HG03097 (cell line): Measurements from ENCODE around the gene PELI2.
"Not testable (repeated sequence)": the region's sequence is repeated elsewhere in the genome, so short reads cannot be mapped to it uniquely, and the experiment has no call there.

ENCODE experiments used
- ATAC-seq: cut with Tn5 transposase; IDR thresholded peaks from one replicate; pipeline ENCODE4 v1.9.1; 2021; ENCODE audit not compliant: unreplicated experiment, low FRiP score

PELI2 gene

GRCh38 chr14:56138928-56139327, 20.7 kb downstream of the PELI2 start:
- no peak for ATAC-seq

GRCh38 chr14:56142314-56142713, 24.1 kb downstream of the PELI2 start:
- no peak for ATAC-seq

- ATAC-seq = no peak
Observed at GRCh38 chr14:56143025-56143424, 24.8 kb downstream of the PELI2 start.

- ATAC-seq = no peak
Observed at GRCh38 chr14:56144176-56144575, 26.0 kb downstream of the PELI2 start.

- no peak for ATAC-seq
Observed at GRCh38 chr14:56145181-56145769, 27.1 kb downstream of the PELI2 start.

GRCh38 chr14:56145965-56146364, 27.8 kb downstream of the PELI2 start:
- ATAC-seq = no peak

- ATAC-seq = no peak
Observed at GRCh38 chr14:56147449-56147848, 29.2 kb downstream of the PELI2 start.

- no peak for ATAC-seq
Observed at GRCh38 chr14:56147986-56148901, 30.0 kb downstream of the PELI2 start.

GRCh38 chr14:56149151-56149550, 30.9 kb downstream of the PELI2 start:
- ATAC-seq = no peak

- no peak for ATAC-seq
Observed at GRCh38 chr14:56149995-56150394, 31.8 kb downstream of the PELI2 start.

GRCh38 chr14:56150645-56151345, 32.6 kb downstream of the PELI2 start:
- no peak for ATAC-seq

- ATAC-seq = no peak
Observed at GRCh38 chr14:56152221-56152620, 34.0 kb downstream of the PELI2 start.

- ATAC-seq = no peak
Observed at GRCh38 chr14:56153267-56153666, 35.1 kb downstream of the PELI2 start.

GRCh38 chr14:56154321-56154720, 36.1 kb downstream of the PELI2 start:
- no peak for ATAC-seq

GRCh38 chr14:56156096-56156495, 37.9 kb downstream of the PELI2 start:
- ATAC-seq = no peak

GRCh38 chr14:56159066-56159465, 40.9 kb downstream of the PELI2 start:
- ATAC-seq = no peak

- no peak for ATAC-seq
Observed at GRCh38 chr14:56160088-56160487, 41.9 kb downstream of the PELI2 start.

- ATAC-seq = no peak
Observed at GRCh38 chr14:56161658-56162057, 43.4 kb downstream of the PELI2 start.

GRCh38 chr14:56162476-56162875, 44.3 kb downstream of the PELI2 start:
- ATAC-seq = no peak

GRCh38 chr14:56166579-56166978, 48.4 kb downstream of the PELI2 start:
- not testable (repeated sequence) for ATAC-seq

GRCh38 chr14:56168007-56168616, 49.9 kb downstream of the PELI2 start:
- ATAC-seq = no peak
